HG03135 (cell line): ENCODE results near the gene MORN1.

Experiments used
- ATAC-seq: cut with Tn5 transposase; IDR thresholded peaks from one replicate; pipeline ENCODE4 v1.9.1; 2021; ENCODE audit warnings: mild to moderate bottlenecking, moderate library complexity; ENCODE audit not compliant: unreplicated experiment

The MORN1 gene

GRCh38 chr1:2375923-2376260 is 15.5 kb downstream of the MORN1 start:
- no peak for ATAC-seq

- no peak for ATAC-seq
These were observed 16.0 kb downstream of the MORN1 start for GRCh38 chr1:2375246-2375922.

GRCh38 chr1:2374252-2375155 is 16.9 kb downstream of the MORN1 start:
- ATAC-seq = no peak

GRCh38 chr1:2373551-2374251 is 17.7 kb downstream of the MORN1 start:
- no peak for ATAC-seq

- no peak for ATAC-seq
These were observed 18.5 kb downstream of the MORN1 start for GRCh38 chr1:2372551-2373490.

- no peak for ATAC-seq
These were observed 23.2 kb downstream of the MORN1 start for GRCh38 chr1:2368053-2368744.

- ATAC-seq = no peak
These were observed 27.4 kb downstream of the MORN1 start for GRCh38 chr1:2363847-2364513.

- no peak for ATAC-seq
These were observed 30.6 kb downstream of the MORN1 start for GRCh38 chr1:2360588-2361364.

- no peak for ATAC-seq
These were observed 32.4 kb downstream of the MORN1 start for GRCh38 chr1:2358651-2359640.

- ATAC-seq = no peak
These were observed 33.3 kb downstream of the MORN1 start for GRCh38 chr1:2358072-2358471.

GRCh38 chr1:2356911-2357845 is 34.2 kb downstream of the MORN1 start:
- no peak for ATAC-seq

GRCh38 chr1:2356401-2356800 is 35.0 kb downstream of the MORN1 start:
- no peak for ATAC-seq

GRCh38 chr1:2355373-2356261 is 35.7 kb downstream of the MORN1 start:
- ATAC-seq = no peak

- no peak for ATAC-seq
These were observed 36.6 kb downstream of the MORN1 start for GRCh38 chr1:2354511-2355372.
